Measurements from ENCODE around the gene SLC25A21.

SLC25A21 gene

GRCh38 chr14:36955967-36956366, 216.4 kb downstream of the SLC25A21 start:
- no peak for ATAC-seq
- no peak for TF ChIP-seq ZFP3 (CRISPR knock-in tag; IDR thresholded peaks at IDR 0.05)
- TF ChIP-seq TCF4 (CRISPR knock-in tag; IDR thresholded peaks at IDR 0.05; ENCODE audit: borderline replicate concordance) = no peak
- no peak for TF ChIP-seq RARB (CRISPR knock-in tag; IDR thresholded peaks at IDR 0.05)
- TF ChIP-seq ZNF565 (CRISPR knock-in tag; conservative IDR thresholded peaks at IDR 0.05; ENCODE audit: low read depth) = no peak
- TF ChIP-seq CSDC2 (CRISPR knock-in tag; IDR thresholded peaks at IDR 0.05) = no peak

- no peak for ATAC-seq
- TF ChIP-seq TOX (CRISPR knock-in tag; IDR thresholded peaks at IDR 0.05; ENCODE audit: borderline replicate concordance) (no peak), TCF4 (CRISPR knock-in tag; IDR thresholded peaks at IDR 0.05; ENCODE audit: borderline replicate concordance) (no peak)
These were observed 217.0 kb downstream of the SLC25A21 start for GRCh38 chr14:36955376-36955775.

GRCh38 chr14:36952689-36953088, 219.7 kb downstream of the SLC25A21 start:
- TF ChIP-seq BACH2 (CRISPR knock-in tag; IDR thresholded peaks at IDR 0.05; ENCODE audit: borderline replicate concordance) = no peak
- TF ChIP-seq CSDC2 (CRISPR knock-in tag; IDR thresholded peaks at IDR 0.05) = no peak
- no peak for TF ChIP-seq SNAI2 (CRISPR knock-in tag; IDR thresholded peaks at IDR 0.05)
- no peak for TF ChIP-seq PPARA (CRISPR knock-in tag; IDR thresholded peaks at IDR 0.05; ENCODE audit: borderline replicate concordance)
- TF ChIP-seq GLIS3 (CRISPR knock-in tag; IDR thresholded peaks at IDR 0.05) = no peak
- ATAC-seq = no peak

- TF ChIP-seq POU6F1 (CRISPR knock-in tag; IDR thresholded peaks at IDR 0.05; ENCODE audit: borderline replicate concordance, low read depth) = no peak
- no peak for TF ChIP-seq ESRRG (CRISPR knock-in tag; IDR thresholded peaks at IDR 0.05)
- no peak for TF ChIP-seq ZFP30 (CRISPR knock-in tag; IDR thresholded peaks at IDR 0.05)
- TF ChIP-seq TOX (CRISPR knock-in tag; IDR thresholded peaks at IDR 0.05; ENCODE audit: borderline replicate concordance) = no peak
- TF ChIP-seq ZNF565 (CRISPR knock-in tag; conservative IDR thresholded peaks at IDR 0.05; ENCODE audit: low read depth) = no peak
- TF ChIP-seq BACH2 (CRISPR knock-in tag; IDR thresholded peaks at IDR 0.05; ENCODE audit: borderline replicate concordance) = no peak
- TF ChIP-seq ZC3H10 (CRISPR knock-in tag; IDR thresholded peaks at IDR 0.05) = no peak
- TF ChIP-seq TCF4 (CRISPR knock-in tag; IDR thresholded peaks at IDR 0.05; ENCODE audit: borderline replicate concordance) = no peak
- no peak for TF ChIP-seq PATZ1 (CRISPR knock-in tag; IDR thresholded peaks at IDR 0.05; ENCODE audit: borderline replicate concordance)
- no peak for TF ChIP-seq CSDC2 (CRISPR knock-in tag; IDR thresholded peaks at IDR 0.05)
- no peak for TF ChIP-seq ZNF8 (CRISPR knock-in tag; IDR thresholded peaks at IDR 0.05)
- TF ChIP-seq ARNTL (CRISPR knock-in tag; IDR thresholded peaks at IDR 0.05; ENCODE audit: borderline replicate concordance, low read depth) = no peak
- TF ChIP-seq CREB5 (CRISPR knock-in tag; IDR thresholded peaks at IDR 0.05; ENCODE audit: low read depth) = no peak
- no peak for TF ChIP-seq TSHZ2 (CRISPR knock-in tag; IDR thresholded peaks at IDR 0.05)
- no peak for TF ChIP-seq GLIS3 (CRISPR knock-in tag; IDR thresholded peaks at IDR 0.05)
- no peak for TF ChIP-seq RARB (CRISPR knock-in tag; IDR thresholded peaks at IDR 0.05)
- no peak for TF ChIP-seq OSR1 (CRISPR knock-in tag; IDR thresholded peaks at IDR 0.05)
- TF ChIP-seq ISL1 (CRISPR knock-in tag; IDR thresholded peaks at IDR 0.05) = no peak
- no peak for ATAC-seq
These were observed 221.0 kb downstream of the SLC25A21 start for GRCh38 chr14:36951380-36951911.
